SJSA1 (cell line): Measurements from ENCODE around the gene NDUFAF4. TPM values are rescaled to one million over a fixed set of nuclear protein-coding genes. Genes with fewer than 3 reads are reported as not detected.
A peak's percentile ranks its signal among the peaks of the same experiment; 100 is the strongest.

Source experiments
- DNase-seq, 2 experiments: peaks; one replicate each; pipeline ENCODE4 v3.0.0-alpha.2; 2015 to 2020; ENCODE audit warnings: low spot score in 2 of 2, low read depth in 1 of 2
- H3K27ac ChIP-seq: fragments of 250-450 bp; sonication (Bioruptor Pico); 2 replicates; pipeline ENCODE4 v1.5.1; 2020; ENCODE audit warnings: mild to moderate bottlenecking, moderate library complexity
- H3K27me3 ChIP-seq: fragments of 250-450 bp; sonication (Bioruptor Pico); replicated peaks from 2 replicates; pipeline ENCODE4 v1.5.1; 2020; ENCODE audit warnings: mild to moderate bottlenecking, moderate library complexity
- H3K36me3 ChIP-seq: fragments of 250-450 bp; sonication (Bioruptor Pico); 2 replicates; pipeline ENCODE4 v1.5.1; 2020; ENCODE audit warnings: mild to moderate bottlenecking
- H3K4me1 ChIP-seq: fragments of 250-450 bp; sonication (Bioruptor Pico); replicated peaks from 2 replicates; pipeline ENCODE4 v1.6.1; 2021; ENCODE audit warnings: mild to moderate bottlenecking
- H3K4me3 ChIP-seq: fragments of 250-450 bp; sonication (Bioruptor Pico); 2 replicates; pipeline ENCODE4 v1.5.1; 2020; ENCODE audit warnings: mild to moderate bottlenecking
- H3K9me3 ChIP-seq: fragments of 250-450 bp; sonication (Bioruptor Pico); replicated peaks from 2 replicates; pipeline ENCODE4 v1.5.1; 2020; ENCODE audit warnings: mild to moderate bottlenecking
- total RNA-seq: library from RNA; depleted of rRNA; stranded (reverse); fragments of >200 nt; shearing (Covaris generic); gene quantifications from 2 replicates; pipeline ENCODE4 v1.2.3, GENCODE V29; 2014; rRNA removed

Gene NDUFAF4
- total RNA-seq: 20.9 and 41.4 TPM in 2 replicates

GRCh38 chr6:96897396-96898240 is at the start of gene NDUFAF4:
TSS of gene NDUFAF4 (minus strand) at chr6:96897891. CDS start at chr6:96897801, 90 bp downstream.
- peak; percentile 94 to 95 for DNase-seq
- Histone ChIP-seq H3K27ac (peak within 1 kb of the TSS; percentile 75), H3K4me3 (peak within 1 kb of the TSS; percentile 80), H3K36me3 (peaks cover 34% of the 10 kb centered on the region), H3K27me3 (no peaks in the 10 kb centered on the region; the same call in 1 of the 2 replicates), H3K9me3 (no peaks in the 10 kb centered on the region), H3K4me1 (peaks cover 9% of the 10 kb centered on the region)

- Histone ChIP-seq H3K4me1 (no peaks in the 10 kb centered on the region), H3K4me3 (no peak overlapping the region), H3K36me3 (no peaks in the 10 kb centered on the region), H3K9me3 (no peaks in the 10 kb centered on the region), H3K27me3 (peaks cover 18% of the 10 kb centered on the region), H3K27ac (no peak overlapping the region)
- no peak for DNase-seq
These were observed 49.4 kb upstream of the NDUFAF4 start for GRCh38 chr6:96947055-96947454.

DNA sequence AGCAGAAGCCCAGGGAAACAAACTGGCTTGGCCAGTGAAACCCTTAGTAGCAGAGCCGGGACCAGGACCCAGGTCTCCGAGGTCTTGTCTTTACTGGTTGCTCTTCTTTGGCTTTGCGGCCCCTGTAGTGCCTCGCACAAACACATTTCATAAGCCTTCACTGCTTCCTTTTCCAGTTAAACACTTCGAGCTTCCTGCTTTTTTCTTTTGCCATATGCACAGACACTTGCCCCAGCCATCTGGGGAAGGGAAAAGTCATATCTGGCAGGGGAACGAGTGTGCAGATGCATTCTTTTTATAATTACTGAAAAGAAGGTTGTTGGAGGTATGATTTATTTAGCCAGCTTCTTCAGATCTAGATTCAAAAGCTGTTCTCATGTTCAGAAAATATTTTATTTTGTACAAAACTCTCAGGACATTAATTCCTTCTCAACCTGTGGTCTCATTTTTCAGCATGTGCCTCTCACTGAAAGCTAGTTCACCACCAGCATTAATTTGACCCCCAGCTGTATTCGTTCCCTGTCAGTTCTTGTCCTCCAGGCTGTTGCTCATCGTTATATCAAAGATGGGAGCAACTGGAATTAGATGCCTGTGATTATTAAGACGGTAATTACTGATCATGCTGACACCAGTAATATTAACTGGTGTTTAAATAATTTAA is 46.0 kb upstream of the NDUFAF4 start:
- no peaks in the 10 kb centered on the region for H3K36me3 ChIP-seq
- peaks cover 9% of the 10 kb centered on the region for H3K4me1 ChIP-seq
- no peaks in the 10 kb centered on the region for H3K9me3 ChIP-seq
- no peak overlapping the region for H3K27ac ChIP-seq
- H3K27me3 ChIP-seq: peaks cover 22% of the 10 kb centered on the region
- DNase-seq: no peak
- H3K4me3 ChIP-seq: no peak overlapping the region

DNA sequence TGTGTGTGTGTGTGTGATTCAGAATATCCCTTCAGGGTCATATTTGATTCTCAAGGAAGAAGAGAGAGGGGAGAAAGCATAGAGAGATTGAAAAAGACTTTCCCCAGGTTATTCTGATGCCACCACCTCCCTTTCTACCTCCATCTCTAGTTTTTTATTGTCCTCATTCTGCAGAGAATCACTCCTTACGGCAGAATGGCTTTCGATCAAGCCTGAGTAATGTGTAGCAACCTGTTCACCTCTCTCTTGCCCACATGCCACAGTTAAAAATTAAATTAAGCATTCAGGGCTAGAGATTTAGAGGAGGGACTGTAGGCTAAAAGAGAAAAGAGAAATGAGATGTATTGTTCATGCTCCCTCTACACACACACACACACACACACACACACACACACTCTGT is 45.0 kb upstream of the NDUFAF4 start:
- H3K27ac ChIP-seq: no peak overlapping the region
- no peaks in the 10 kb centered on the region for H3K9me3 ChIP-seq
- peaks cover 22% of the 10 kb centered on the region for H3K27me3 ChIP-seq
- DNase-seq: no peak
- no peaks in the 10 kb centered on the region for H3K36me3 ChIP-seq
- no peak overlapping the region for H3K4me3 ChIP-seq
- peaks cover 19% of the 10 kb centered on the region for H3K4me1 ChIP-seq

DNA sequence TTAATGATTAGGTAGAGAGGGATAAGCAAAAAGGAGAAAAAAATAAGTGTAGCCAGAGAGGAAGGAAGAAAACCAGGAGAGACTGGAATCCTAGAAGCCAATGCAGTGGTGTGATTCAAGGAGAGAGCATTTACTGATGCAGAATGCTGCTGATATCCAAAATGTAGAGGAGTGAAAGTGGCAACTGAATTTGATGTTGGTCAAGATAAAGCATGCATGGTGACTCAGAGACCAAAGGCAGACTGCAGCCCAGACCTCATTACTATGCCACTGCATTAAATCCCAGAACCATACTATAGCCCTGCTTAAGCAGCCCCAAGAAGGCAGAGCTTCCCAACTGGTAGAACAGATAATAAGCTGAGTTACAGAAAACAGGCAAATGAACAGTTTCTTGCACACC is 42.6 kb upstream of the NDUFAF4 start:
- no peak for DNase-seq

DNA sequence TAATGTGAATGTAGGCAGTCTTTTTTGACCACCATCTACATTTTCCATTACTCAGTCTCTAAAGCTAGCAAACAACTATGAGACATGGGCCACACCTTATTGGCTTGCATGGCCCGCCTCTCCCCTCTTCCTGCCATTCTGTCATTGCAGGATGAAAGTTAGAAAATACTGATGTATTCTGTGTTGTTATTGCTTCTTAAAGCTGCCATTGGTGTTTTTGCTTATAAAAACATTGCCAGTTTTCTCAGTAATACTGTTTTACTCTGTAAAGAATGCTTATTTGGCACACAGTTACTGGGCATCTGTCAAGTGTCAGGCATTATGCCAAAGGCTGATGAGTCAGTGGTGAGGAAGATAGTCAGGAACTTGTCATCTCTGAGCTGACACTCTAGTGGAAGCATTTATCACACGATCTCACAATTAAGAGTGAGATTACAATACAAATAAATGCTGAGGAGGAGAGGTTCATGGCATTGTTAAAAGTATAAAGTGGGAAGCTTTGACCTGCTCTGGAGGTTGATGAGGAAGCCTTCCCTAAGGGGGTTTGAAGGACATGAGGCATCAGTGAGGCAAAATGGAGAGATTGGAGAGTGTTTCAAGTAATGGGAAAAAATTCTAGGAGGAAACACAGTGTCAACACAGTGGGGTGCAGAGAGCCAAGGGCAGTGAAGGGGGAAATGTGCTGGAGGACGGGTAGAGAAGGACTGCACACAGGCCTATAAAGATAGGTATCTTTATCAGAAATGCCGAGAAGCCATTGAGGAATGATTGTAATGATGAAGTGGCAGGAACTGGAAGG is 41.5 kb upstream of the NDUFAF4 start:
- H3K9me3 ChIP-seq: no peaks in the 10 kb centered on the region
- peaks cover 21% of the 10 kb centered on the region for H3K27me3 ChIP-seq
- no peak overlapping the region for H3K4me3 ChIP-seq
- no peak overlapping the region for H3K27ac ChIP-seq
- peaks cover 19% of the 10 kb centered on the region for H3K4me1 ChIP-seq
- H3K36me3 ChIP-seq: no peaks in the 10 kb centered on the region
- DNase-seq: peak; percentile 37 to 67

More for the DNA sequence above, 42.6 kb upstream of the NDUFAF4 start:
- H3K4me1 ChIP-seq: peaks cover 19% of the 10 kb centered on the region
- no peak overlapping the region for H3K4me3 ChIP-seq
- H3K27ac ChIP-seq: no peak overlapping the region
- no peaks in the 10 kb centered on the region for H3K36me3 ChIP-seq
- H3K9me3 ChIP-seq: no peaks in the 10 kb centered on the region
- peaks cover 22% of the 10 kb centered on the region for H3K27me3 ChIP-seq

- H3K36me3 ChIP-seq: no peaks in the 10 kb centered on the region
- no peak overlapping the region for H3K27ac ChIP-seq
- no peak for DNase-seq
- peaks cover 14% of the 10 kb centered on the region for H3K4me1 ChIP-seq
- no peak overlapping the region for H3K4me3 ChIP-seq
- no peaks in the 10 kb centered on the region for H3K9me3 ChIP-seq
- H3K27me3 ChIP-seq: peaks cover 23% of the 10 kb centered on the region
These were observed 36.4 kb upstream of the NDUFAF4 start for GRCh38 chr6:96934087-96934486.

- Histone ChIP-seq H3K27me3 (peaks cover 32% of the 10 kb centered on the region), H3K36me3 (no peaks in the 10 kb centered on the region), H3K4me1 (no peaks in the 10 kb centered on the region), H3K9me3 (no peaks in the 10 kb centered on the region), H3K4me3 (no peak overlapping the region), H3K27ac (no peak overlapping the region)
- no peak for DNase-seq
These were observed 33.5 kb upstream of the NDUFAF4 start for GRCh38 chr6:96931198-96931597.

DNA sequence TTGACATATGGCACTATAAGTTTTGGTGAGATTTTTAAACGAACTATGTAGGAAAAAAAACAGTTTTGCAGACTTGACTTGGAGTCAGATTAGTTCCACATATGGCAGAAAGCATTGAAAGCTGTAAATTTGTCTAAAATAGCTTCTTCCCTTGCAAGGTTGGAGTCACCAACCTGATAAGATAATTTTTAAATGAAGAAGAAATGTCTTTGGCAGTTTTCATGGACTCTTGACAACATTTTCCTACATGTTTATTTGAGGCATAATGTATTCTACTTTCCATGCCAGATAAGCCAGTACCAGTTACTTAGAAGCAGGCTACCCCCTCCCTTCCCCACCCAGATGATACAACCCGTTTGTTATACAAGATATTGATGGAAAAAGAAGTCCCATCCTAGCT is 32.0 kb upstream of the NDUFAF4 start:
- Histone ChIP-seq H3K9me3 (no peaks in the 10 kb centered on the region), H3K27ac (no peak overlapping the region), H3K27me3 (peaks cover 47% of the 10 kb centered on the region), H3K4me1 (peaks cover 3% of the 10 kb centered on the region), H3K36me3 (no peaks in the 10 kb centered on the region), H3K4me3 (no peak overlapping the region)
- DNase-seq: no peak

- DNase-seq: no peak
- Histone ChIP-seq H3K27me3 (peaks cover 61% of the 10 kb centered on the region), H3K9me3 (no peaks in the 10 kb centered on the region), H3K4me1 (peaks cover 5% of the 10 kb centered on the region), H3K36me3 (no peaks in the 10 kb centered on the region), H3K27ac (no peak overlapping the region), H3K4me3 (no peak overlapping the region)
These were observed 30.0 kb upstream of the NDUFAF4 start for GRCh38 chr6:96927660-96928059.

DNA sequence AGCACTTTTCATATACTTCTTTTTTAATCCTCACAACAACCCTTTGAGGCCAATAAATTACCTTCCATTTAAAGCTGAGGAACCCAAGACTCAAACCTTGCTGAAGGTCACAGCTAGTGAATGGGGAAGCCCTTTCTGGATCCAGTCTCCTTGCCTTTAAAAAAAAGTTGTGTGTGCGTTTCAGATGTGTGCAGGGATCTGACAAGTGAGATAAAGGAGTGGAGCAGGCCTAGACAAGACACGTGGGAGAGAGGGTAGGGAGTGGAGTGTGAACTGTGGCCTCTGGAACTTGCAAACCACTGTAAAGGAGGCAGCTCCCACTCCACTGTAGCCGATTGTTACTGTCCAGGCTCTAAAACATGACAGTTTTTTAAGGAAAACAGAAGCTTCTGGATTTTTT is 28.7 kb upstream of the NDUFAF4 start:
- Histone ChIP-seq H3K4me3 (no peak overlapping the region), H3K36me3 (no peaks in the 10 kb centered on the region), H3K4me1 (peaks cover 5% of the 10 kb centered on the region), H3K27ac (no peak overlapping the region), H3K27me3 (peaks cover 66% of the 10 kb centered on the region), H3K9me3 (no peaks in the 10 kb centered on the region)
- DNase-seq: no peak

GRCh38 chr6:96925290-96925687 is 27.6 kb upstream of the NDUFAF4 start:
- no peak overlapping the region for H3K27ac ChIP-seq
- H3K4me1 ChIP-seq: peaks cover 5% of the 10 kb centered on the region
- no peak overlapping the region for H3K4me3 ChIP-seq
- peaks cover 60% of the 10 kb centered on the region for H3K27me3 ChIP-seq
- H3K9me3 ChIP-seq: no peaks in the 10 kb centered on the region
- no peak for DNase-seq
- no peaks in the 10 kb centered on the region for H3K36me3 ChIP-seq

GRCh38 chr6:96923871-96924493 is 26.3 kb upstream of the NDUFAF4 start:
- Histone ChIP-seq H3K4me3 (0 out of 2 replicates have a peak overlapping the region, but pooled peaks have one; percentile 10), H3K27me3 (peaks cover 56% of the 10 kb centered on the region), H3K9me3 (no peaks in the 10 kb centered on the region), H3K4me1 (peaks cover 5% of the 10 kb centered on the region), H3K36me3 (no peaks in the 10 kb centered on the region), H3K27ac (no peak overlapping the region)
- no peak for DNase-seq
